Stimulated activated CD4-positive, alpha-beta T cell treated with anti-CD3 and anti-CD28 coated beads, Interleukin-1b, Interleukin-23, amount 100 ng/mL, for 4 hours (primary cell): ENCODE measurements around the gene KDM8.
"Not testable (repeated sequence)": the region's sequence is repeated elsewhere in the genome, so short reads cannot be mapped to it uniquely, and the experiment has no call there.

Source experiments
- DNase-seq, 2 donors: peaks; one replicate each; pipeline ENCODE4 v3.0.0-alpha.2; 2020; ENCODE audit warnings: low read depth in 2 of 2

Gene KDM8

DNA sequence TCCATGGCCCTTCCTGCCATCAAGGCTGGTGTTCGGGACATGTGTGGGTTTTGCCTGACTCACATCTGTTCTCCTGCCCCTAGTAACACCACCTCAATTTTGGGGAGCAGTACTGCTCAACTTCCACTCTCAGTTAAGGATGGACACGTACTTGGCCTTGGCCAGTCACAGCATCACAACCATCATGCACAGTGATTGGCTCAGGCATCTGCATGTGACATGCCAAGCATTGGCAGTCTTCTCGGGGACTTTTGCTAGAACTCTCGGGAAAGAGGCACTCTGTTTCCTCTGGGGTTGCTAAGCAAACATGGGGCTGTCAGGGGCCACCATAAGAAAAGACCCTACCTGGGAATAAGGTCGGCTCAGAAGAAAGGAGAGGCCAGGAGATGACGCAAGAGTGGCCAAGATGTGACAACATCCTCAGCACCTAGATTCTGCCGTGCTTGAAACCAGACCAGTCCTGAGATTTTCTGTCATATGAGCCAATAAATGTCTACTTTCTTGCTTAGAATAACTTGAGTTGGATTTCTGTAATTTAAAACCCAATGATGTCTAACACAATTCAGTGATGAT lies 11.9 kb upstream of the KDM8 start:
- DNase-seq = no peak

DNA sequence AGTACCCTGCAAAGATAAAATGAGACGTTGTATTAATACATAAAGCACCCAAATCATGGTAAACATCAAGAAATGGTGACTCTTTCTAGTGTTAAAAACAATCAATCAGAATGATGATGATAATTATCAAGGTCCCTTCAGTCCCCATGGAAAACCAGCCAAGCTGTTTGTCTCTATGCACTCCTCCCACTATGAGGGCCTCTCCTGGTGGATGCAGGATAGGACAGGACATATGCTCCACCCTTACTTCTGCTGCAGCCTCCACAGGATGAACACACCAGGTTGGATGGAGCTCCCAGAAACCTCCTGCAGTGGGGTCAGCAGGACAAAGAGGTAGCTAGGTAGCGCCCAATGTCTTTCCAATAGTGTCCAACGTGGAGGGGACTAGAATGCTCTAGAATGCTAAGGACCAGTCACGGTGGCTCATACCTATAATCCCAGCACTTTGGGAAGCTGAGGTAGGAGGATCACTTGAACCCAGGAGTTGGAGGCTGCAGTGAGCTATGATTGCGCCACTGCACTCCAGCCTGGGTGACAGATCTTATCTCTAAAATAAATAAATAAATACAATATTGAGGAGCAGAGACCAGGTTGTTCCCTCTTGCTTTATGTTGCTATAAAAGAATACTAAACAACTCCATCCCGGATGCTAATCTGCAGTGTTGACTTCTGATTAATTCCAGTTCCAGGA lies 9.9 kb upstream of the KDM8 start:
- DNase-seq = no peak

DNA sequence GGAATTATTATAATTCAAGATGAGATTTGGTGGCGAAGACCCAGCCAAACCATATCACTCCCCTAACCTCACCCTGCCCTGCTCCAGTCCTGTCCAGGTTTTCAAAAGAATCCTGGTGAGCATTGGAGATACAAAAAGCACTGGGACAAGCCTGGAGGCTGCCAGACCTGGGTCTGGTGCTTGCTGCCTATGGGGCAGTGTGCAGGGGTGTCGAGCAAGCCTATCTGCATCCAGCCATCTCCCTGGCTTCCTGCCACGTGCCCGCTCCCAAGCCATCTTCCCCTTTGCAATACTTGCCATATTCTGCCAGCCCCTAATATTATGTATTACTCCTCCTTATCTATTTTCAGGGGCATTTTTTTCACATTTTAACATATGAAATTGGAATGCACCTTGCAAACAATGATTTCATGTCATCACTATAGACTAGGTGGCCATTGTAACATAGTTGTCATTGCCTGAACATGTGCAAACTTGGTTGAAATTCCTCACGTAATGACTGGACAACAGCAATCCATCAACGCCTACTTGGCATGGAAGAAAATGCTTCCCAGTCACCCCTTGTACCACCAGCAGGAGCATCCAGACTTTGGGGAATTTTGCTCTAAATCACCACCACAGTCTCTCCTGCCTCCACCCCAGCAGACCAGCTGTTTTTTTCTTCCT lies 8.1 kb upstream of the KDM8 start:
- DNase-seq = no peak

DNA sequence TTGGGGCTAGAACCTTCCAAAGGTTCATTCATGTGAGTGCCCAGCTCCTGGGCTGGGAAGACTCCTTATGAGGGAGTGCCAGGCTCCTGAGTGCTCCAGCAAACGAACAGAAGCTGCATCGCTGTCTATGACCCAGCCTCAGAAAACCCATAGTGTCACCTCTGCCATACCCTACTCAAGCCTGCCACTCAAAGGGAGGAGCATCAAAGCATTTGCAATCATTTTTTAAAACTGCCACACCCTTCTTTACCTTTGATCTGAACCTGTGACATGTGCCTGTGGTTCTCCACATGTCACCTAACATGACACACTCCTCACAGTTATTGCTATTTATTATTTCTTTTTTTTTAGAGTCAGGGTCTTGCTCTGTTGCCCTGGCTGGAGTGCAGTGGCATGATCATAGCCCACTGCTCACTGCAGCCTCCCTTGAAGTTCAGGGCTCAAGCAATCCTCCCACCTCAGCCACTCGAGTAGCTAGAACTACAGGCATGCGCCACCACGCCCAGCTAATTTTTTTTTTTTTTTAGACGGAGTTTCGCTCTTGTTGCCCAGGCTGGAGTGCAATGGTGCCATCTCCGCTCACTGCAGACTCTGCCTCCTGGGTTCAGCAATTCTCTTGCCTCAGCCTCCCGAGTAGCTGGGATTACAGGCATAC lies 7.3 kb upstream of the KDM8 start:
- DNase-seq = peak in 1 of 2 donors; percentile 28

DNA sequence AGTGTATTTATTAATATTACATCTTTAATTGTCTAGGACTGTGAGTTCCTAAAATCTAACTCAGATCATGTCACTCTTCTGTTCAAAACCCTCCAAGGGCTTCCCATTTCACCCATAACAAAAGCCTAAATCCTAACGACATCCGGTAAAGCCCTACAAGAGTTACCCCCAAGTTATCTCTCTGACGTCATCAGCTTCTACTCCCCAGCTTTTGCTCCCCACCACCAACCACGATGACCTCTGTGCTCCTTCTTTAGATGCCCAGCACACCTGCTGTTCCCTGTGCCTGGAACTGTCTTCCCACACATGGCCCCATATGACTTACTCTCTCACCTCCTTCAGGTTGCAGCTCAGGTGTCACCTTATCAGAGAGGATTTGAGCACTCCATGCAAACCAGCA lies 6.3 kb upstream of the KDM8 start:
- DNase-seq = no peak

DNA sequence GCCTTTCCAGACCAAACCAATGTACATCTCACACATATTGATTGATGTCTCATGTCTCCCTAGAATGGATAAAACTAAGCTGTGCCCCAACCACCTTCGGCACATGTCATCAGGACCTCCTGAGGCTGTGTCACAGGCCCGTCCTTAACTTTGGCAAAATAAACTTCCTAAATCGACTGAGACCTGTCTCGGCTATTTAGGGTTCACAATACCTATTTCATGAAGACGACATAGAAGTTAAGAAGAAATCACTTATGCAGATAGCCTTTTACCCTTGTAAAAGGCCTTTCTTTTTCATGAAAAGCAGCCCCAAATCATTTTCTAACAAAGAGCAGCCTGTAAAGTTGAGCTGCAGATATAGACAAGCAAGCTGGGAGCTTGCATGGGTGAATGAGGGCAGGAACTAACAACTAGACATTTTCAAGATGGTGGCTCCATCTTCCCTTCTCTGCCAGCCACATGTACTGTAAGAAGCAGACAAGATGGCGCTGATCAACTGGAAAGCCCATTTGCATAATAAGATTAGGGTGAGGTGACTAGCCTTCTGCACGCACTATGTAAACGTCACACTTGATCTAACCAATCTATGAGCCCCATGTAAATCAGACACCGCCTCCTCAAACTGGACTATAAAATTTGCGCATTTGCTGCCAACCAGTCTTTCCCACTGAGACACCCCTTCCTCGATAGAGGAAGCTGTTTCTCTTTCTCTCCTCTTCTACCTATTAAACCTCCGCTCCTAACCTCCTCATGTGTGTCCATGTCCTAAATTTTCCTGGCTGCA lies 4.7 kb upstream of the KDM8 start:
- DNase-seq = no peak

DNA sequence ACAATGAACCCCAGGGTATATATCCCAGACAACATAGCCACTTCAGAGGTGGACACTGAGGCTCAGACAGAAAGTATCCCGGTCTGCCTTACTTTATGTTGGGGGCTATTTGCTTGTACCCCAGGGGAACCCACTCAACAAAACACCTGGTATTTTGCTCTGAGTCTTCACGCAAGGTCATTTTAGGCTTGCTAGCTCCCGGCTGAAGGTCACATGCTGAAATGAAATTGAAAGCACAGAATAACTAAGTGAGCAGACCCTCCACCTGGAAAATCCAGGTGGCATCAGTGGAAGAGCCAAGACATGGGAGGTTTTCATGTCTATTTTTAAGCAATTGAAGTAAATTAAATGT lies 4.1 kb upstream of the KDM8 start:
- no peak for DNase-seq

DNA sequence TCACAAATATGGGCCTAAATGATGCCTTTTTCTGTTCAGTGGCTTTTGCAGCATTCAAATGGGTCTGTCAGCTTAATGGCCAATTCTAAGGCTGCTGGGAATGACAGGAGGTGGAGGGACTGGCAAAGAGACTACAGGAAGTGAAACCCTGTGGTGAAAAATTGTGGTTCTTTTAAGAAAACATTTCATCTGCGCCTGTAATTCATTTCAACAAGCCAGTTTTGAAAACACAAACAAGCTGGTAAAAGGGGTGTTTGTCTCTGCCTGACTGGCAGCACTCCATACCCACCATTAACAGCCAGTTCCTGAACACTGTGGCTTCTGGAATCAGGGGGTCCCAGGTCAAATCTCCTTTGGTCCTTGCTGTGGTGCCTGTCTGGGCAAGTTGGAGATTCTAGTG lies 3.6 kb upstream of the KDM8 start:
- no peak for DNase-seq

DNA sequence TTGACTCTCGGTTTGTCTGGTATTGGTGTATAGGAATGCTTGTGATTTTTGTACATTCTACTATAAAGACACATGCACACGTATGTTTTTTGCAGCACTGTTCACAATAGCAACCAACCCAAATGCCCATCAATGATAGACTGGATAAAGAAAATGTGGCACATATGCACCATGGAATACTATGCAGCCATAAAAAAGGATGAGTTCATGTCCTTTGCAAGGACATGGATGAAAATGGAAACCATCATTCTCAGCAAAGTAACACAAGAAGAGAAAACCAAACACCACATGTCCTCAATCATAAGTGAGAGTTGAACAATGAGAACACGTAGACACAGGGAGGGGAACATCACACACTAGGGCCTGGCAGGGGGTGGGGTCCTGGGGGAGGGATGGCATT lies 2.4 kb upstream of the KDM8 start:
- not testable (repeated sequence) for DNase-seq

DNA sequence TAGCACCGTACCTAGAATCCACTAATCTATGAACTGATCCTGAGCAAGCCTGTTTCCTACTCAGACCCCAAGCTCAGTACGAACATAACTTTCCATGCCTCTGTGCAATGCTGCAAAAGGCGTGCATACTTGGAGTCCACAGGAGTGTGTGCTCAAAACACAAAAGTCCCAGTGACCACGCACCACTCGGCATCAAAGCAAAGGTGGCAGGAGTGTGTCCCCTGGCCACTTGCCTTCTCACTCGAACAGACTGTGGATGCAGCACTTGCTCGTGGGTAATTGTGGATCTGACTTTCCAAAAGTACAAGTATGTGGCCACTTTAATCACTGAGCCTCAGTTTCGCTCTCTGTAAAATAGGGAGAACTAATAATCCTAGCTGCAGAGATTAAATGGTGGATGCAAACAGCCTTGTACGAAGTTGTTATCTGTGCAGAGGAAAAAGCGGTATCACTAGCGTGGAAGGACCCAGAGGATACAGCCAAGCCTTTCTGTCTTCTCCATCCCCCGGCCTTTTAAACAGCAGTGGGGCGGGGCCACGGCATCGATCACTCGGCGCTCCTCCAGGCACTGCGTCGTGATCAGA lies 311 bp upstream of the KDM8 start:
- DNase-seq = peak; percentile 84

DNA sequence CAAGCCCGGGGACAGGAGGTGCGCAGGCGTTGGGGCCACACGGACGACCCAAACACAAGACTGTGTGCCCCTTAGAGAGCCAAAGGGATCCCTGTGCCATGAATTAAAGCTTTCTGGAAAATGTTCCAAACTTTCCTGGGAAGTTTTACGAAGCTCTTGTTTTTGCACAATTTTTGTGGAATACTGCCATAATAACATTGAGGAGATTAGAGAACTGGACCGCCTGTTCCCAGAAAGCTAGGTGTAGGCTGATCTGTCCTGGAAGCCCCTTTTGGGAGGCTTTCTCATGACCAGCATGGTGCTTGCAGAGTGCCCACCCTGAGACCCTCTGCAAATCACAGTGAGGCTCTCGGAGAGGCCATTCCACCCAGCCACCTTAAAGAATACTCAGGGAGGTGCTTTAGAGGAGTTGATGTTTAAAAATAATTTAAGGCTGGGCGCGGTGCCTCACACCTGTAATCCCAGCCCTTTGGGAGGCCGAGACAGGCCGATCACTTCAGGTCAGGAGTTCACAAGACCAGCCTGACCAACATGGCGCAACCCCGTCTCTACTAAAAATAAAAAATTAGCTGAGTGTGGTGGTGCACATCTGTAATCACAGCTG lies 1.1 kb downstream of the KDM8 start:
- DNase-seq = no peak

DNA sequence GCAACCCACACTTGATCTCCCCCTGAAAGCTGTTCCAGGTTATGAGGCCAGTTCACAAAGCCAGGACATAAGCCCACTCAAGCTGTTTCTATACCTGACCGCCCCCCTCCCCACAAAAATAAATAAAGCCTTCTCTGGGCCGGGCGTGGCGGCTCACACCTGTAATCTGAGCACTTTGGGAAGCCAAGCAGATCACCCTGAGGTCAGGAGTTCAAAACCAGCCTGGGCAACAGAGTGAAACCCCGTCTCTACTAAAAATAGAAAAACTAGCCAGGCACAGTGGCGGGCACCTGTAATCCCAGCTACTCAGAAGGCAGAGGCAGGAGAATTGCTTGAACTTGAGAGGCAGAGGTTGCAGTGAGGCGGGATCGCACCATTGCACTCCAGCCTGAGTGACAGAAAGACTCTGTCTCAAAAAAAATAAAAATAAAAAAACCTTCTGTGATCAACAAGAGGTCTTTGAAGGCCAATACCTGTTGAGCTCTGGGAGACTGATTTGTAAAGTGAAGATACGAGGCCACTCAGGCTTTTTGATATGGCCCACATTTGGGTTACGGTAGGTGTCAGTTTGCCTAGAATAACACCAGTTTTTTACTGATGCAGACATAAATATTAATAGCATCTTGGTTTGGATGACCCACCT lies 2.2 kb downstream of the KDM8 start:
- DNase-seq = no peak

DNA sequence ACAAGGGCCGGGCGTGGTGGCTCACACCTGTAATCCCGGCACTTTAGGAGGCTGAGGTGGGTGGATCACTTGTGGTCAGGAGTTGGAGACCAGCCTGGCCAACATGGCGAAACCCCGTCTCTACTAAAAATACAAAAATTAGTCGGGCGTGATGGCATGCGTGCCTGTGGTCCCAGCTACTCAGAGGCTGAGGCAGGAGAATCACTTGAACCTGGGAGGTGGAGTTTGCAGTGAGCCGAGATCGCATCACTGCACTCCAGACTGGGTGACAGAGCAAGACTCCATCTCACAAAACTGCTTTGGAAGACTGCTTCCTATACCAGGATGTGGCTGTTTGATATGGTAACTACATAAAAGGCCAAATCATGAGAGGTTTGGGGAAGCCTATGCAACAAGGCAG lies 3.8 kb downstream of the KDM8 start:
- DNase-seq = not testable (repeated sequence)

DNA sequence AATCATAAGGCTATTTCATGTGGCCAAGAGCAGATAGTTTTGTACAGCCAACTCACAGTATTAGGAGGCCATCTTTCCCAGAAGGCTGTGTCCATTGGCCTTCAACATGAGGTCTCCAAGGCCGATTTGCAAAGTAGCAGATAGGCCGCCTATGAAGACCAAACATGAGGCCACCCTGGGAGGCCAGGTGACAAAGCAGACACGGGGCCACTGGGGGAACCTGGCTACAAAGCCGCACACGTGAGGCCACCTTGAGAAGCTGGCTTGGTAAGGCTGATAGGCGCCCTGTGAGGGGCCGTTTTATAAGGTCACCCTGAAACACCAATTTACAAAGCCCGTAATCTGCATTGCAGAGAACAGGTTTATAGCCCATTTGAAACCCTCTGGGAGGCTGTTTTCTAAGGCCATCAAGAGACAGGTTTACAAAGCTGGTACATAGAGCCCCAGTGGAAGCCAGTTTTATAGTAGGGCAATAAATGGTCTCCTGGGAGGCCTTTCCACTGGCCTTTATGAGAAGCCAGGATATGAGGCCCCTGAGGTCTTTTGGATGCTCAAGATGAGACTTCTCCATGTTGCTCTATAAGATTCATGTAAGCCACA lies 4.9 kb downstream of the KDM8 start:
- DNase-seq = no peak

DNA sequence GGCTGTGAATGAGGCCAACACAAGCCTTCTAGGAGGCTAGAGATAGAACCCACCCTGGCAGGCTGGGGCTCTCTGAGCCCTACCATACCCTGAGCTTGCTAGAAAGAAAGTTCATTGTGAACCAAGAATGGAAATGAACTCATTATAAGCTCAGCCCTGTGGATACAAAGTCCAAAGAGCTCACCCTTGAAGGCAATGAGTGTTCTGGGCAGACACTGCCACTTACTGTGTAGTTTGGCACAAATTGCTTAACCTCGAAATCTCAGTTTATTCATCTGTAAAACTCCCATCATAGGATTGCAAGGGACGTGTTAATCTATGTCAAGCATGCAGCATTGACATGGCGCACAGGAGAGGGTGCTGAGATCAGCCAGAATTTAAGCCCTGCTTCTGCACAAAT lies 5.5 kb downstream of the KDM8 start:
- DNase-seq = no peak

DNA sequence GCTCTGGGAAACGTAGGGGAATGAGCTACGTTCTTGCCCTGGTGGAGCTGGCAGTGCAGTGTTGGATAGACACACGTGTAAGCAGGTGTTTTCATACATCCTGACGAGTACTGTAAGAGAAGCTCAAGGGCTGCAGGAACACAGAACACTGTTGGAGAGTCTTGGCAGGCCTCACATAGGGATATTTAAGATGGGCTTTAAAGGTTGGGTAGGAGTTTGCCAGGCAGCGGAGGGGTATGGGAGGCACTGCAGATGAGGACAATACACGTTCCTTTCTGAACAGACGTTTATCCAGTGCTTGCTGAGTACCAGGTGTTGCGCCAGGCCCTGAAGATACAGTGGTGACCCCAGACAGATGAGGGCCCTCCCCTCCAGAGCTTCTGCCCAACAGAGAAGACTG lies 6.3 kb downstream of the KDM8 start:
- DNase-seq = no peak

DNA sequence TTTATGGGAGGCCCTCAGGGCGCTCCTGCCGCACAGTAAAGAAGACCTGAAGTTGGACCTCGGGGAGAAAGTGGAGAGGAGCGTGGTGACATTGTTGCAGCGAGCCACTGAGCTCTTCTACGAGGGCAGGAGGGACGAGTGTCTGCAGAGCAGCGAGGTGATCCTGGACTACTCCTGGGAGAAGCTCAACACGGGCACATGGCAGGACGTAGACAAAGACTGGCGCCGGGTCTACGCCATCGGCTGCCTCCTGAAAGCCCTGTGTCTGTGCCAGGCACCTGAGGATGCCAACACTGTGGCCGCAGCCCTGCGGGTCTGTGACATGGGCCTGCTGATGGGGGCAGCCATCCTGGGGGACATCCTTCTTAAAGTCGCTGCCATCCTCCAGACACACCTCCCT lies 6.8 kb downstream of the KDM8 start:
- DNase-seq = no peak

DNA sequence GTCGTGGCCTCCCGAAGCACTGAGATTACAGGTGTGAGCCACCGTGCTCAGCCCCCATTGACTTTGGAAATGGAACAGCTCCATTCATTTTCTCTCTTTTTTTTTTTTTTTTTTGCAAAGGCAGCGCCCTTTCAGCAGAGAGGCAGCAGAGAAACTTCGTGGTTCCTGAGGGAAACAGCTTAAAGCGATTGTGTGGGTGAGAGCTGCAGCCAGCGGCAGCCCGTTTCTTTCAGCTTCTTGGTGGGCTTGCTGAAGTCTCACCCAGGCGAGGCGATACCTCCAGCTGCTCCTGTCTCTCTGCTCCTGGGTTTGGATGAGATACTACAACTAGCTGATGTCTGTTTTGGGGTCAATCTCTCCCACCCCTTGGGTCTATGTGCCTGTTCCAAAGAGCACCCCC lies 7.7 kb downstream of the KDM8 start:
- no peak for DNase-seq

DNA sequence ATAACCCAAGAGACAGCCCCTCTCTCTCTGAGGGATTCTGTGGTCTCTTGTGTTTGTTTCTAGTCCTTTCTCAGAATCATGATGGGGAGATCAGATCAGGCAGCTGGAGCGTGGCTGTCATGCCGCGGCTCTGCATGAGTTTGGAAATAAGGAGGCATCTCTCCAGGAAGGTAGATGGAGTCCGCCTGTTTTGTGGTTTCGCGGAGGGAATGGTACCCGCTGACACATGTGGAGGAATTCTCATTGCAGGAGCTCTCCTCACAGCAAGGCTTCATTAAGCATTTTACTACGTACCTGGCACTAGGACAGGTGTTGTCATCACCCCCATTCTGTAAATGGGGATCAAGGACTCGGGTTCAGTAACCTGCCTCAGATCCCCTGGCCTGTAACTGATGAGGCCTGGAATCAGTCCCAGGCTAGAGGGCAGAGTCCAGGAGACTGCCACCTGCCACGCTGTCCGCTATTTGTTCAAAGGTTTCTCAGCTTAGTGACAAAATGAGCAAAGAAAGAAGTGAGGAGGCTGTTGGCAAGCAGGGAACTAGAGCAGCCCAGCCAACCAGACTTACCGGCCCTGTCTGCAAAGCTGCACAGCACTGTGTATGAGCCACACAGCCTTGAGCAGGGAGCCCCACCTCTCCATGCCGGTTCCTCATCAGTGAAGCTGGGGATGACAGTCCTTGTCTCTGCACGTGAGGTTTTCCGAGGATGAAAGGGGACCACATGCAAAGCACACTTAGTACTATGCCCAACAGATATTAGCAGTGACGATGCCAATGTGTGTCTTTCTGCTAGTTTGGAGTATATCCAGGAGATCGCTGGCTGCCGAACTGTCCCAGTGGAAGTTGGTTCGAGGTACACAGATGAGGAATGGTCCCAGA lies 11.0 kb downstream of the KDM8 start:
- no peak for DNase-seq

DNA sequence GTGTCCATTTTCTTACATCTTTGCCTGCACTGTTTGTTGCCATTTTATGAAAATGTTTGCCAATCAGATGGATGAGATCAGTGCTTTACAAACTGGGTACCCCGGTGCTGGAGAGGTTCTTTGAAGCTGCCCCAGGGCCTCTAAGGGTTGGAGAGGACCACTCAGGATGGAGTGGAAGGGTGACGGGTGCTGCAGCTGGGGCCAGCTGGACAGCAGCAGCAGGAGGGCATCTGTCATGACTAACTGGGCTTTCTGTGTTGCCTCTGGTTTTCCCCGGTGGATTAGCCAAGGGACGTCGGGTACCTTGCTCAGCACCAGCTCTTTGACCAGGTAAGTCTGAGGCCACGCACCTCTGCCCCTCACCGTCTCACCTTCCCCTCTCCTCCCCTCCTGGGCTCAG lies 12.3 kb downstream of the KDM8 start:
- DNase-seq = no peak
